Ammon's horn (tissue), 1 donor: Measurements from ENCODE around the gene GRIK4.

ENCODE experiments used
- DNase-seq: peaks from one replicate; pipeline ENCODE4 v3.0.0-alpha.2; 2016; ENCODE audit warnings: low spot score

The GRIK4 gene

DNA sequence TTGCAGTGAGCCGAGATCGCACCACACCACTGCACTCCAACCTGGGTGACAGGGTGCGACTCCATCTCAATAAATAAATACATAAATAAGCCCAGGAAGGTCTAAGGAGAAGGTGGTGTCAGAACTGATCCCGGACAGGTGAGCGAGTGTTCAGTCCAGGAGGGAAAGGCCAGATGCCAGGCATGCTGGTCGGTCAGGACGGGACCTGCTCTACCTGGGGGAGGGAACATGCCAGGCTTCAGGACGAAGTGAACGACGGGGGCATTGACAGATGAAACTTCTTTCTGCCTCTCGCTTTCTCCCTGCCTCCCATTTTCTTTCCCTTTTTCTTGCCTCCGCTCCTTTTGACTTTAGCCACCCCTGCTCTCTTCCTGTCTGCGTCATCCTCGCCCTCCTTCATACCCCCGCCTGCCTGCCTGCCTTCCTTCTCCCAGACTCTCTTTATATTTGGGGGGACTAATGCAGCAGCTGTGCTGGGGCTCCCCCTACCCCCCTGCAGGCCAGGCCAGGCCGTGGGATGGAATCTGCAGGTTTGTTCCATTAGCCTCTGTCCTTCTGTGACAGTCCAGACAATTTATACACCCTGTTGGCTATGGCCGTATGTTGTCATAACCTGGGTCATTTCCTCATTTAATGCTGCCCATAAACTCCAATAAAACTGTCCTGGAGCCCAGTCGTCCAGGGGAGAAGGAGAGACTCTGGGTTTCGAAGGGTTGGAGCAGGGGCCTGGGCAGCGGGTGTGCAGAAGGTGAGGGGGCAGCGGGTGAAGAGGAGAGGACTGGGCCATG is 303.2 kb downstream of the GRIK4 start:
- no peak for DNase-seq

DNA sequence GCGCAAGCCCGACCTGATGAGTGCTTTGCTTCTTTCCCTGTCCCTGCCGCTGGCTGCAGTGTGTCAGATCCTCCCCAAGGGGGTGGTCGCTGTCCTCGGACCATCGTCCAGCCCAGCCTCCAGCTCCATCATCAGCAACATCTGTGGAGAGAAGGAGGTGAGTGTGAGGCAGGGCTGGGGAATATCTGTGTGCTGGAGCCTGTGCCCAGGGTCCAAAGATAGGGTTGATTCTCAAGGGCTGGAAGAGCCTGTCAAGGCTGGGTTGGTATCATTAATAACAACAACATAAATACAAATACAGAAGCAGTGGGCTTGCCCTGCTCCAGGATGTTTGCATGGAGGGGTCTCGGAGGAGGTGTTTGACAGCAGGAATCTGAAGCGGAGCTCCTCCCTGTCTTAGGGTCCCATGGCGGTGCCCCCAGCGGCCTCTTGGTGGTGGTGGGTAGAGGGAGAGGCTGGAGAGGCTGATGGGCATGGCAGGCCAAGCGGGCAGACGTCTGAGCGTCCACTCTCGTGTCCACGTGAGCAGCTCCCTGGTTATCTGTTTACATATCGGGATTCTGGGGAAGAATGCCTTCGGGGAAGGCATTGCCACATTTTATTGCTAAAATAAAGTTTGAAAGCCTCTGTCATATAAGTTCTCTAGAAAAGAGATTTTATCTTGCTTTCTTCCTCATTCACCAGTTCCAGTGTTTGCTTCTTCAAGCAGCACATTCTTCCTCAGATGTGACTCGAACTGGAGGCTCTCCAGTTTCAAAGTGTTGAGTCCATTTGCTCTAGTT is 304.0 kb downstream of the GRIK4 start:
- no peak for DNase-seq

DNA sequence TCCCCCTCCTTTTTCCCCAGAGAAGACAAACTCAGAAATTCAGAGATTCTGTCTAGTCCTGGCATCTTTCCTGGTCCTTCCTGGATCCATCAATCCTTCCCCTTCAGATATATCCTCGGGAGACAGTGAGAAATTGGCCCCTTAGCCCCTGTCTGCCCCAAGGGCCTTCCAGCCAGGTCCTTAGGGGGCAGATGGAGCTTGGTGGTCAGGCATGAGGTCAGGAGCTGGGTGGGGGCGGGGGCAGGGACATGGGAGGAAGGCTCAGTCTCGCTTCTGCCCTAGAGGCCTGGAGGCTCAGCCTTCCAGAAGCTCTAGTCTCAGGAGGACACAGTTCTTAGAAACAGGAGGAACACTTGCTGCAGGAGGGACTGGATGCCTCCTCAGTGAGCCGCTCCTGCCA is 304.6 kb downstream of the GRIK4 start:
- DNase-seq: no peak

DNA sequence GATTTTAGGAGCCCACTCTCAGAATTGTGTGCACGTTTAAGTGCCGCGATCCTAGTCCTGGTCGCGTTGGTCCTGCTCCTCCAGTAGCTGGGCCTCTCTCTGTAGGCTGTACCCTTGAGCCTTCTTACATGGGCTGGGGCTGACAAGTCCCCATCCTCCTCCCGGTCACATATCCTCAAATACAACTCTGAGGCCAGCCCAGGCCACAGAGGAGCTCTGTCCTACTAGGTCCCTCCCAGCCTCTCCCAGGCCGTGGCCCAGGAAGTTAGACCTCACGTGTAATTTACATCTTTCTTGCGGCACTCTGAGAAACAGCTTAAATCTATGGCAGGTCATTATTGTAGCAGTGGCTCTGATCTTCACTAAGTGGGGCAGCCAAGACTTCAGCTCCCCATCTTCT is 305.2 kb downstream of the GRIK4 start:
- no peak for DNase-seq

DNA sequence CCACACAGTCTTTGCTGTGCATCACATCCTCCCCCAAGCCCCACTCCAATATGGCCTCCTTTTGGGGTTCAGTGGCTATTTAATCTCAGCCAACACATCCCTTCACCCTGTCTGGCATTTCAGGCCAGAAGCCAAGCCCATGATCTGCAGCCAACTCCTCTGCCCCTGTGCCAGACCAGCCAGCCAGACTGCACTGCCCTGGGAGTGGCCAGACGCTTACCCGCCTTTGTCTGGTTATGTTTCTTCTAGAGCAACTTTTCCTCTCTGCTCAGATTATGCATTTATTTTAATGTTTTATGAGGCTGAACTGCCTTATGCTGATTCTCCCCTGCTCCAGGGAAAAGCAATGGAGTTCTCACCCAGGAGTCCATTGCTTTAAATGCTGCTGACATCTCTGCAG is 305.6 kb downstream of the GRIK4 start:
- peak; percentile 40 for DNase-seq

DNA sequence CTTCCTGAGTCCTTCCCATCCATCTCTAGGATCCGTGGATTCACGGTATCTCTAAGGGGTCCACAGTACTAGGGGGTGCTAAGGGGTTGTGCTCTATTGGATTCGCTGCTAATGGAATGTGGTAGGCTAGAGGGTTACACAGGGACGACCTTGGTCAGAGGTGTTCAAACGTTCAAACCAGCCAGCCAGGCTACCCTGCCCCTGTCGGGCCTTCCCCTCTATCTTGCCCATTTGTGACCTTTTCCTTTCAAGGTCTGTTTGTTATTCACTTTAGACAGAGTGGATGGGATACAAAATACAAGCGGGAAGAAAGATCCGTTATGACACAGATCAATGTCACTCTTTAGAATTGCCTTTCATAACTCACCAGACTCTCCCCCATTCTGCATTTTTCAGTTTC is 306.5 kb downstream of the GRIK4 start:
- DNase-seq: no peak

DNA sequence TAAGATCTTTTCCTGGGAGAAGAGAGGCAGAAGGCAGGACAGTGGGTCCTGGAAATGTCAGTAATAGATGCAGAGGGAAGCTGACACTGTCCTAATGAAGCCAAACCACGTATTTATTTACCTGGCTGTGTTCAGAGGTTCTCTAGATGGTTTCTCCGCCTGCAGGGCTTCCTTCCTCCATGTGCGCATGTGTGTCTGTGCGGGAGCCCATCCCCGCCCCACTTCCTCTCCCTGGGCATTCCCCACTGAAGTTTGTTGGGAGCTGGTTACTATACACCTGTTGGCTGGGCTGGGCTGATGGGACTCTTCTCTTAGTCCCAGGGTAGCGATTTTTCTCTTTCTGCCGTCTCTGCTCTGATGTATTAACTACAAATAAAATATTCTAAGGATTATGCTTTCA is 307.5 kb downstream of the GRIK4 start:
- no peak for DNase-seq

DNA sequence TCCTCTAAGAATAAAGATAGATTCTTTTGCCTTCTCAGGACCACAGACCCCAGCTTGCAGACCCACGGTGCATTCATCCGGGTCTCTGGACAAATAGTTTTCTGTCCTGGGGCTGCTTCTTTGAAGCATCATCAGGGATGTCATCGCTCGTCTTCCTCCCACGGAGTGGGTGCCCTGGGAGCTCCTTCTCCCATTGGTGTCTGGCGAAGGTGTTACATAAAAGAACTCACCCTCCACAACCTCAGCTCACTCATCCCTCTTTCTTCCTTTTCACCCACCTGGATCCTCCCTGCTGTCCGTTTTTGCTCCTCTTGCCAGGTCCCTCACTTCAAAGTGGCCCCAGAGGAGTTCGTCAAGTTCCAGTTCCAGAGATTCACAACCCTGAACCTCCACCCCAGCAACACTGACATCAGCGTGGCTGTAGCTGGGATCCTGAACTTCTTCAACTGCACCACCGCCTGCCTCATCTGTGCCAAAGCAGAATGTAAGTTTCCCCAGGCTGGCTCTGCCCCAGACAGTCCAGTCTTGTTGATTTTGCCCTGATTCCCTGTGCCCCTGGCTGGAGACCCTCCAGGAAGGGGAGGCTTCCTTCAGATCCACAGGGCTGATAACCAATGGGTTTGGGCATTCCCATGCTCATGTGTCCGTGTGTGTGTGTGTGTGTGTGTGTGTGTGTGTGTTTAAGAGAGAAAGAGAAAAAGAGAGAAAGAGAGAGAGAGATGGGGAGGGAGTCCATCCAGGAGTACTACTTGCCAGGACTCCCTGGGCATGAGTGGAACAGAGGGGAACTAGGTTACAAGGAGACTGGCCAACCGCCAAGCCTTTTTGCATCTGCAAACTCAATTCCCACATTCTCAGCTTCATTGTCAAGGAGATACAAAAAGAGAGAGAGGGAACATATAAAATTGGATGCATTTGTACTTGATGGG is 308.2 kb downstream of the GRIK4 start:
- peak; percentile 51 for DNase-seq

DNA sequence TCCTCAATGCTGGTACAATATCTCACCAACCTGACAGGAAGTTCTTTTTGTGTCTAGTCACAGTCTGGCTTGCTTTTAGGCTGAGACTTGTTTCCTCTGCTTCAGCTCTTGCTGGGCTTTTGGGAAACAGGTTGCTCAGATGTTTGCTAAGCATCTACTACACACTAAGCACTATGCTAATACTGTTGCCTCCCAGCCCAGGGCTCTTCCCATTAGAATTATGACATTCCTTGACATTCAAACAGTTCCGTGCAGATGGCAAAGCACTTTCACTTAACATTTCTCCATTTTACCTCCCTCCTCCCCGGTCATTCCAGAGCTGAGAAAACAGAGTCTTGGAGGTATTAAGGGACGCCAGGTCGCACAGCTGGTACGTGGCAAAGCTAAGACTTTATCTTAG is 311.6 kb downstream of the GRIK4 start:
- no peak for DNase-seq

DNA sequence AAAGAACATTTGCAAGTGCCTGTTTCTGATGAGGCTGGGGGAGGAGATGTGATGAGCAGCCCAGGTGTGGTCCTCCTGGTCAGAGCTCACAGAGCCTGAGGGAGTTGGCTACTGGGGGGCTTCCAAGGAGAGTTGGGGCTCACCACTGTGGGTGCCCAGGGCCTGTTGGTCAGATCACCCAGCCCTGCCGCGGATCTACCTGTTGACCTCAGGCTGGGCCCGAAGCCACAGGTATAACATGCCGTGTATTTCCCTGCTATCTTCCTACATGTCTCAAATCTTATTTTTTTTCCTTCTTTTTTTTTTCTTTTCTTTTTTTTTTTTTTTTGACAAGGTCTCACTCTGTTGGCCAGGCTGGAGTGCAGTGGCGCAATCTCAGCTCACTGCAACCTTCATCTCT is 312.7 kb downstream of the GRIK4 start:
- DNase-seq: no peak

DNA sequence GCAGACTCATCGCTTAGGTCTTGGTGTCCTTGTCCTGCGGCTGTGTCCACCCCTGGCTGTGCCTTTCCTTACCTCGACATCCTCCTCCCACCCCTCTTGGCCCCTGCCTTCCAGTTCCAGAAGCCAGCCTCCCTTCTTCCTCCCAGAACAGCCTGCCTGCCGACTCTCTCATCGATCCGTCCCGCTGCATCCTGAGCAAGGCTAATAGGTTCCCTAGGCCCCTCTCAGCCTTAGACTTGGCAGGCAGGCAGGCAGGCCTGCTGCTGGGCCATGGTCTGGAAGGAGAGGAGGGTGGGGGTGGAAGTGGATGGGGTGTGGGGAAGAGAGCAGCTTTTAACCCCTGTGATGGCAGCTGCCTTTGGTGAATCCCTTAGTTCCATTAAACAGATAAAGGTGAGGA is 315.6 kb downstream of the GRIK4 start:
- no peak for DNase-seq

DNA sequence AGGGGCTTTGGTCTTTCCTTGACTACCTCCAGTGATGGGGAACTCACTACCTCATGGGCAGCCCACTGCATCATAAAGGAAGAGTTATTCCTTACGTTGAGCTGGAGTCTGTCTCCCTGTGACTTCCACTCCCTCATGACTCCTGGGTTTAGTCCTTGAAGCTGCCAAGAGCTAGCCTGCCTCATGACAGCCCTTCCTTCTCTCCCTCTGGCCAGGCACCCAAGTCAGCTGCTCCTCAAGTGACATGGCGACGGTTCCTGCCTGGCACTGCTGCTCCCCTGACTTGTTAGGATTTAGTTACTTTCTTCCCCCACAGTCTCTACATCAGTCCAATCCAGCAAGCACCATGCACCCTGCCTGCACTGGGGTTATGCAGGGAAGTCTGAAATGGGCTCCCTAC is 316.3 kb downstream of the GRIK4 start:
- DNase-seq: no peak

DNA sequence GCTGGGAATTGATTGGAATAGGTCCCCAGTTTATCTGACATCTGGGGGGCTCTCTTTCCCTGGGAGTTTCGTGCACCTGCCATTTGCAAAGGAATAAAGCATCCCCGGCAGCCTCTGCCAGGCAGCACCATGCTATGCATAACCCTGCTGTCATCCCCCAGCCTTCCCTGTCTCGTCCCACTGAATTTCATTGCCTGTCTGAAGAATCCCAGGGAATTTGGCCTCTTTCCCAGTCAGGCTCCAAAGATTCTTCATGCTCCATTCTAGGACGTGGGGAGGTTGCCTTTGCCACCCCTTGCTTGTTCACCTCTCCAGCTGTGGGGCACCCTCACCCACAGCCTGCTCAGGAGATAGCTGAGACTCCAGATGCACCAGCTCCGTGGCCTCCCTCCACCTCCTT is 317.3 kb downstream of the GRIK4 start:
- DNase-seq: no peak

DNA sequence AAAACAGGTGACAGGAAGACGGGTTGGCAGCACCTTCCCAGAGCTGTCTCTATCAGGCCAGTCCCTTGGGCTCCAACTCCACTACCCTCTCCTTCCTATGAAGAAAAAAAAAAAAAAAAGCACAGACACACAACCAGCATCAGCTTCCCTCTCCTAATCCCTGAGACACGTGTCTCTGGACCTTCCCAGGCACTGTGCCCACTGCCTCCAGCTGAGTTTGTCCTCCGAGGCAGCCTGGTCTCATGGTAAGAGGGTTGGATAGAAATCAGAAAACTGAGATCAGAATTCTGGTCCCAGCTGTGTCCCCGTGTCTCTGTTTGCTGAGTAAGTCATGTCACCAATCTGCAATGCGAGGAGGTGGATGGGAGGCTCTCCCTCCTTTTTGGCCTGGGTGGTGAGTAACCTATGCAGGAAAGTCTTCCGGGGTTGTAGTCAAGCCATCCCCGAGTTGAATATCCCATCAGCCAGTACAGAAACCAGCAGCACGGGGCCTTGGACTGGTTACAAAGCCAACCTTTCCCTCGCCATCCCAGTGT is 318.6 kb downstream of the GRIK4 start:
- peak; percentile 44 for DNase-seq

DNA sequence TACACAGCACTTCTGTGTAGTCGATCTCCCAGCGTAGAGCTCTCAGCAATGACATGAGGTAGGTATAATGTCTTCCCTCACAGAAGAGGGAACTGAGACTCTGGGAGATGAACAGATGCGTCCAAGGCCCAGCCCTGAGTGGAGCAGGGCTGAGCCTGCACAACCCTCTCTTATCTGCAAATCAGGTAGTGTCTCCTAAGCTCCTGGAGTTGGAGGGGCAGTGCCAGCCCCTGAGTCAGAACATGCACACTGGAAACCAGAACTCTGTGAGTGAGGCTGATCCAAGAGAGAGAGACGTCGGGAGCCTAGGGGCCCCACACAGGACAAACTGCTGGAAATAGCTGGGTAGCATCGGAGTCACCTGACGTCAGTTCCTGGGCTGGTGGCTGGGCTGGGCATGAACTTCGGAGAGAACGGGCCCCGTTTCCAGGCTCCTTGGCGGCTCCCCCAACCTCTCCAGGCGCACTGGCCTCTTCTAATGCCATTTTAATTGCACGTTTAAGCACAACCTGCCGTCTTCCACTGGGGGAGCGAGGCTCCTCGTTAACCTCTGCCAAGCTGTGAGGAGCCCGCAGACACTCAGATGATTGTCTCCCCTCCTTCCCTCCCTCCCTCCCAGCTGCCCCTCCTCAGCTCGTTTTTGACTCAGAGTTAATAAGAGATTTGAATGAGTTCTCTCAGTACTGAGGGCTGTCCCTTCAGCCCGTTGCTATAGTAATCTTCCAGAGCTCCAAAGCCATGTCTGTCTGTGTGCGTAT is 321.1 kb downstream of the GRIK4 start:
- DNase-seq: peak; percentile 77

DNA sequence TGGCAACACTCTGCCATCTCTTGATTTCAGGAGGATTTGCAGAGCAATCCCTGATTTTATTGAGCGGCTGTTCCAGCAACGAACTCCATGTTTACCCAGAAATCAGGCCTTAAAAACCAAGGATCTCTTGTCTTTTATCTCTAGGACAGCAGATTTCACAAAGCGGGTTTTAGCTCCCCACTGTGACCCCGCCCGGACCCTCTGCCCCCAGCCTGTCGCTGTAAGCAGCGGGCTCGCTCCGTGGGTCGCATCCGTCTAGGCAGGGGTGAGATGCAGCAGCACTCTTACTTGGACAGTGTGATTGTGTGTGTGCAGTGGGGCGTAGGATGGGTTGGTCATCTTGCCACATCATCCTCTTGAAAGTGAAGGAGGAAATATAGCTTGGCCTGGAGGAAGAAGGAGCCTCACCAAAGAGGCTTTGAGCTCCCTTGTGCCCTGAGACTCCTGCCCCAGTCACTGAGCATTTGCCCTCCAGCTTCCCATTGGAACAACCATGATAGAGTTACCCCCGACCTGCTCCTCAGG is 323.2 kb downstream of the GRIK4 start:
- no peak for DNase-seq

DNA sequence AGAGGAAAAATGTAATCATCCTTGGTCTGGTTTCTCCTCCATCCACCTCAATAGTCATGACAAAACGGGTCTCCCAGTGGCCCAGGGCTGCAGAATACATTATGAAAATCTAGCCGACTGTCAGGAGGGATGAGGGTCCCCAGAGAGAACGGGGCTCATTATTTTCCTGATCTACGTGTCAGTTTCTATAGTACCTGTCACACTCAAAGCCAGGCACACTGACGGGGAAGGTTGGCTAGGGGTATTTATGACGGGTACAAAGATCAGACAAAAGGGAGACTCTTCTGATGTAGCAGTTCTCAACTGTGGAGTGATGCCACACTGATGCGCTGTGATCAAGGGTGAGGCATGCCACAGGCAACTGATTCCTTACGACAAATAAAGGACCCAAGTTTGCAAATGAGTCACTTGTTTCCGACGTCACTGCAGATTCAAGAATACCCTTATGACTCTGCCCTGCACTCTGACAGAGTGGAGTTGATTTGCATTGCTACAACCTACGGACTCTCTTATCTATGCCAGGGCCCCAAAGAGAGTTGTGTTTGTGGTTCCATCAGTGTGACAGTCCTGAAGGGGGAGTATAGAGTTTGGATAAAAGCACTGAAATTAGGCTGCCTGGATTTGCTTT is 324.2 kb downstream of the GRIK4 start:
- no peak for DNase-seq

DNA sequence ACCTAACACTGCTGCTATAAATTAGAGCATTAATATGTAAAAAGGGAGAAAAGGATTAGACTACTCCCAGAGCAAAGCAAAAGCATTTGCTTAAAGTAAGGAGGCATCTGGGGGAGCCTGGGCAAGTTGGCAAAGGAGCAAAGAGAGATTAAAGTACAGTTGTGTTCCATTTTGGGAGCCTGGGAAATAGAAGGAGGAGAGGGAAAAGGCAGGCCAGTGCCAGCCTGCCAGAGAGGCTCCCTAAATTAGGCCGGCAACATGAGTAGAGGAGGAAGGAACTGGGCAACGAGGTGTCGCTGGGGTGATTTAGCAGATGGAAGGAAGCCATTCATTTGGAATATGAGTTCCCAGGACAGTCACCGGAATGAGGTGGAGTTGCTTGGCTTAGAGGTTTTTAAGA is 326.1 kb downstream of the GRIK4 start:
- no peak for DNase-seq

DNA sequence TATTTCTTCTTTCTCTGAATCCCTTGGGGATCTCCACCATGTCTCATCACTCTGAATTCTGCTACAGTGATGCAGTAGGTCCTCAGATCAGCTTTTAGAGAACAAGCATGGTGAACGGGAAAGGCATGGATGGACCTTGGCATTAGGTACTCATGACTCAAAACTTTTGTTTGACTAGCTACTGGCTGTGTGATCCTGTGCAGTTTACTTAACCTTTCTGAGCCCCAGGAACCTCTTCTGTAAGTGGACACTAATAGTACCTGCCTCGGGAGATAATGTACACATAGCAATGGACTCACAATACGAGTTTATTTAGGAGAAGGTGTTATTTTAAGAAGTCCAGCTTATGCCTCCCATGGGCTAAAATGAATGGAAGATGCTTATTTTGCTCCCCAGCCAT is 327.7 kb downstream of the GRIK4 start:
- DNase-seq: no peak

DNA sequence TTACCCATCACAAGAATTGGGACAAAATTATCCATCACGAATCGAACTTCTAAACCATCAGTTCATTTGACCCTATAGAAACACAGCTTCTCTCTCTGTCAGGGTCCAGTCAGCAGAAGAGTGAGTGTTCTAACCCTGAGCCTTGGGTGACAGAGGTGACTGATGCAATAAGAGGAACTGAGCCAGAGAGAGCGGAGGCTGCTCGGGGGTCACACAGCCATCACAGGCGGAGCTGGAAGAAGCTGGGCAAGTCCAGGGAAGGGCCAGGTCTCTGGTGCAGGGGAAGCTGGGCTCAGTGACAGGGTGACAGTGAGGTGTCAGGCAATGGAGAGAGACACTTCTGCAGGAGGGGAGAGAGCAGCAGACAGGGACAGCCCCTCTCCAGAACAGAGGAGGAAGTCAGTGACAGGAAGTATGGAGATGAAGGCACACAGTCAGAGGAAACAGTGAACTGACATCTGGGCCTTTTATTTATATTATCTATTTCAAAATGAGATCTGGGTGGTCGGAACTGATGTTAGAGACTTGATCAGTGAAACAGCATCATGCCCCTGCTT is 328.4 kb downstream of the GRIK4 start:
- peak; percentile 6 for DNase-seq
